KMS-11 (cell line): ENCODE data around the gene DUSP22.

Experiments
- H2AFZ ChIP-seq: fragments of 200-600 bp; sonication (generic); 2 replicates; pipeline ENCODE4 v1.6.1; 2016; ENCODE audit warnings: antibody characterized with exemption, mixed run types, low read depth
- H3K27ac ChIP-seq: fragments of 200-600 bp; sonication (generic); 2 replicates; pipeline ENCODE4 v1.6.1; 2016; ENCODE audit warnings: mild to moderate bottlenecking, mixed run types
- H3K27me3 ChIP-seq: fragments of 200-600 bp; sonication (generic); 2 replicates; pipeline ENCODE4 v1.6.1; 2017; ENCODE audit warnings: mild to moderate bottlenecking, low read depth, mixed run types, moderate library complexity; ENCODE audit not compliant: insufficient read depth
- H3K36me3 ChIP-seq: fragments of 200-600 bp; sonication (generic); 2 replicates; pipeline ENCODE4 v1.6.1; 2017; ENCODE audit warnings: mild to moderate bottlenecking, mixed run types; ENCODE audit not compliant: insufficient read depth
- H3K4me1 ChIP-seq: fragments of 200-600 bp; sonication (generic); 2 replicates; pipeline ENCODE4 v1.6.1; 2016; ENCODE audit warnings: mild to moderate bottlenecking, low read depth, mixed run types; ENCODE audit not compliant: poor library complexity, severe bottlenecking
- H3K4me2 ChIP-seq: fragments of 200-600 bp; sonication (generic); 2 replicates; pipeline ENCODE4 v1.7.0; 2016; ENCODE audit warnings: mild to moderate bottlenecking, mixed run types
- H3K4me3 ChIP-seq: fragments of 200-600 bp; sonication (generic); IDR thresholded peaks from 2 replicates; pipeline ENCODE4 v1.6.1; 2017; ENCODE audit warnings: low read depth, low read length, mixed read lengths; ENCODE audit not compliant: insufficient read depth
- H3K79me2 ChIP-seq: fragments of 200-600 bp; sonication (generic); 2 replicates; pipeline ENCODE4 v1.6.1; 2016; ENCODE audit warnings: low read depth, mixed run types; ENCODE audit not compliant: insufficient read depth
- H3K9ac ChIP-seq: fragments of 200-600 bp; sonication (generic); 2 replicates; pipeline ENCODE4 v1.6.1; 2016; ENCODE audit warnings: mild to moderate bottlenecking, mixed run types
- H4K20me1 ChIP-seq: fragments of 200-600 bp; sonication (generic); 2 replicates; pipeline ENCODE4 v1.6.1; 2016; ENCODE audit warnings: mild to moderate bottlenecking, mixed run types; ENCODE audit not compliant: insufficient read depth
- CTCF ChIP-seq: fragments of 200-600 bp; sonication (generic); conservative IDR thresholded peaks from 2 replicates; pipeline ENCODE4 v1.6.1; 2017; ENCODE audit warnings: low read depth, mild to moderate bottlenecking, antibody characterized with exemption, low read length, moderate library complexity, mixed read lengths

DUSP22 gene

DNA sequence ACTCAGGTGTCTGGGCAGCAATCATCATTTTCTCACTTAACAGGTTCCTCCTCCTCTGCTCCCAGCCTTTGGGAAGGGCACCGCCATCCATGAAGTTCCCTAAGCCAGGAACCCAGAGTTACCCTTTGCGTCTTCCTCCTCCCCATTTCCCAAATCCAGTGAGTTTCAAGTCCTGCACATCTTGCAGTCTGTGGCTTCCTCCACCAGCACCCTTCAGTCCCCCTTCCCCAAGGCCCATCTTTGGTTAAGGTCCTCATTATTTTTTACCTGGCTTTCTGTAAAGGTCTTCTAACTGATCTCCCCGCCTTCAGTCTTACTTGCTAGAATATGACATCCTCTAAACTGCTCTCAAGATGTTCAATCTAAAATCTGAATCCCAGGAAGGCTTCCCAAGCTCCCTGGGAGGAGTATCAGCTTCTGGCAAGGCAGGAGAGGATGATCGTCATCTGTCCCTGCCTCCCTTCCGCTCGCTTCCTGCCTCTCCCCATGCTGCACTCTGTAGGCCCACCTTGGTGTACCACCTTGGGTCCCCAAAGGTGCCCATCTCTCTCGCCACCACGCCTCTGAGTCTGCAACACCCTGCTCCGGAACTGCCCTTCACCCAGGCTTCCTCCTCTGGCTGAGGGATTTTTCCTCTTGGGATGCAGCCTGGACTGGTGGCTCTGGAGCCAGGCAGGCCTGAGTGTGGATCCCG is 11.4 kb upstream of the DUSP22 start:
- no peaks in the 10 kb centered on the region for H3K27me3 ChIP-seq

DNA sequence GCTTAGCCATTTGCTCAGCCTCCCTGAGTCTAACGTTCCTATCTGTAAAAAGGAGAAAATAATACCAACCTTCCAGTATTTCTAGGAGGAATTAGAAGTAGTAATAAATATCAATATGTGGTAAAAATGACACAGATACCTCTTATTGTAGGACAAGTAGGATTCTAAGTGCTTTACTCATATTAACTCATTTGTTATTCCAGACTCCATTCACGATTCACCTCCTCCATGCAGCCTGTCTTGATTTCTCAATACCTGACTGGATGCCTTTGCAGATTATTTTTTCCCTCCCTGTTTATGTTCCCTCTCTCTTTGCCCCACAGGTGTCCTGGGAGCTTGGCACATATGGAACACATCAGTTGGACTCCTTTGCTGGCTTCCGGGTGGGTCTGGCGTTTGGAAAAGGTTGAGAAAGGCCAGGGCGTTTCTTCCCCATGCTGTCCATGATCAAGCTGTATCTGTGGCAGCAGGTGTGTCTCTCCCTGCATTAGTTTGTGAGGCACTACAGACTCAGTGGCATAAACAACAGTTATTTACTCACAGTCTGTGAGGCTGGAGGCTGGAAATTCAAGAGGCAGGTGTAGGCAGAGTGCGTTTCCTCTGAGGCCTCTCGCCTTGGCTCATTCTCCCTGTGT is 10.7 kb upstream of the DUSP22 start:
- H3K4me1 ChIP-seq, result no peaks in the 10 kb centered on the region
- H3K36me3 ChIP-seq, result no peaks in the 10 kb centered on the region
- no peak overlapping the region for H3K4me3 ChIP-seq
- no peak overlapping the region for H3K9ac ChIP-seq
- H3K27ac ChIP-seq, result no peak overlapping the region
- no peaks in the 10 kb centered on the region for H4K20me1 ChIP-seq
- no peak overlapping the region for H3K4me2 ChIP-seq
- H2AFZ ChIP-seq, result no peak overlapping the region
- no peak for TF ChIP-seq CTCF
- H3K27me3 ChIP-seq, result no peaks in the 10 kb centered on the region
- no peaks in the 10 kb centered on the region for H3K79me2 ChIP-seq

More for the DNA sequence above, 11.4 kb upstream of the DUSP22 start:
- no peaks in the 10 kb centered on the region for H3K4me1 ChIP-seq
- H4K20me1 ChIP-seq, result no peaks in the 10 kb centered on the region
- H3K4me3 ChIP-seq, result no peak overlapping the region
- H3K9ac ChIP-seq, result no peak overlapping the region
- no peak overlapping the region for H3K27ac ChIP-seq
- H2AFZ ChIP-seq, result no peak overlapping the region
- no peaks in the 10 kb centered on the region for H3K36me3 ChIP-seq
- no peaks in the 10 kb centered on the region for H3K79me2 ChIP-seq
- no peak overlapping the region for H3K4me2 ChIP-seq
- TF ChIP-seq CTCF, result no peak

DNA sequence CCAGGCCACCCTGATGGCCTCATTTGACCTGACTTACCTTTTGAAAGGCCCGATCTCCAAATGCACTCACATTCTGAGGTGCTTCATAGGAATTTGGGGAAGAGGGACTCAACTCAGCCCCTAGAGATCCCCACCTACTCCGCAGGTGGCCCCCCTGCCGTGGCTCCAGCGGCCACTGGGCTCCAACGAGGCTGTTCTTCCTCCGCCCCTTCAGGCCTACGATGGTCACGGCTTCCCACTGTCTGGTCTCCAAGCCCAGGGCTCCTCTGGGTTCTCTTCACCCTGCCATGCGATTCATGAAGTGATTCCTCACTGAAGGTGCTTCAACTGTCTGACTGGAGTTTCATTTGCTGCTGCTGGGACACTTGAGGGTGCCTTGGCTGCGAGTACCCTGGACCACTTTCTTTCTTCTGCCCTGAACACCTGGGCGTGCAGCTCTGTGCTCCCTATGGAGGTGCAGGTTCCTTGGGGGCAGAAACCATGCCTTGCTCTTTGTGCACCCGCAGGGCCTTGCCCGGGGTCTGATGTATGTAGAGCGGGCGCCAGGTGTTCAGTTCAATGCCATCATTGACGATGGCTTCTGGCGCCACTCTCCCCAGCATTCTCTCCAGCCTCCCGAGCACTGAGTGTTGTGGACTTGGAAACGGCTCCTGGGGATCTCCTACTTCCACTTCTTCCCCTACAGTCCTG is 10.0 kb upstream of the DUSP22 start:
- H3K27me3 ChIP-seq, result no peaks in the 10 kb centered on the region
- no peak overlapping the region for H3K27ac ChIP-seq
- no peaks in the 10 kb centered on the region for H4K20me1 ChIP-seq
- H3K9ac ChIP-seq, result no peak overlapping the region
- no peaks in the 10 kb centered on the region for H3K79me2 ChIP-seq
- no peaks in the 10 kb centered on the region for H3K36me3 ChIP-seq
- no peak for TF ChIP-seq CTCF
- H3K4me1 ChIP-seq, result no peaks in the 10 kb centered on the region
- no peak overlapping the region for H3K4me3 ChIP-seq
- H2AFZ ChIP-seq, result no peak overlapping the region
- no peak overlapping the region for H3K4me2 ChIP-seq

DNA sequence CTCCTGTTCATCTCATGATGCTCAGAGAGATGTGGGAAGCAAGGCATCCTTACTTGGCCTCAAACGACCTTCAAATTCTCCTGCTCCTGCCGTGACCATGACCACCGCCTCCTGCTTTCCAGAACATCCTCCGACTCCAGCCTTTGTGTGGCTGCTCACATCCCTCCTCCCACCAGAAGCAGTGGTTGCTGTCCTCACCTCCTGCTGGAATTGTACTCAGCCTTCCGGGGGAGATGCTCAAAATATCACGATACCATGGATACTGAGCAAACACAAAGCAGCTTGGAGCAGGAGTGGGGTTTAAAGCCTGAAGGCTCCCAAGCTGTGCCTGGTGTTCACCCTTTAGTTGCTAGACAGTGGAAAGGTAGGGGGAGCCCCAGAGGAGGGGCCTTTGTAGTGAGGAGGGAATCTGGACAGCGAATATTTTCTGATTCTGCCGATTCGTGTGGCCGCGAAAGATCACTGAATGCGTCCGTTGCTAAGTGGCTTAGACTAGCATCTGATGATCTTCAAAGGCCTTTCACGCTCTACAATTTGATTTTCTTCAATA is 9.3 kb upstream of the DUSP22 start:
- Histone ChIP-seq H3K4me2 (no peak overlapping the region), H3K4me1 (no peaks in the 10 kb centered on the region), H3K9ac (no peak overlapping the region), H3K27me3 (no peaks in the 10 kb centered on the region), H4K20me1 (no peaks in the 10 kb centered on the region), H2AFZ (no peak overlapping the region), H3K4me3 (no peak overlapping the region), H3K27ac (no peak overlapping the region), H3K36me3 (no peaks in the 10 kb centered on the region), H3K79me2 (no peaks in the 10 kb centered on the region)
- TF ChIP-seq CTCF, result no peak
